AG04449 (cell line): Measurements from ENCODE around the gene KLF4.

Experiments
- CTCF ChIA-PET: fragments of 350-600 bp; formaldehyde crosslinking; extraction: SDS; loops from one replicate; lab custom pipeline; 2021; ENCODE audit warnings: antibody characterized with exemption; lab: Yijun Ruan, JAX
- POLR2A ChIA-PET: fragments of 400-600, 350-600 bp; formaldehyde crosslinking; extraction: SDS; loops from one replicate; lab custom pipeline; 2020; ENCODE audit warnings: antibody characterized with exemption, inconsistent platforms; lab: Yijun Ruan, JAX
- DNase-seq: peaks from one replicate; pipeline ENCODE4 v3.0.0-alpha.2; 2010; ENCODE audit warnings: low read depth, low spot score
- H3K4me3 ChIP-seq: 2 replicates; pipeline ENCODE4 v1.5.1; 2011; ENCODE audit warnings: low read depth, mild to moderate bottlenecking, control low read depth, low read length
- CTCF ChIP-seq: IDR thresholded peaks from one replicate; pipeline ENCODE4 v1.5.1; 2011; ENCODE audit warnings: mild to moderate bottlenecking, moderate library complexity, low read length, control low read depth, inconsistent platforms; ENCODE audit not compliant: insufficient read depth; ENCODE audit errors: missing control alignments

KLF4 gene

GRCh38 chr9:107489687-107490605 lies at the start of gene KLF4:
Gene KLF4, minus strand, starts transcription at chr9:107489769. Its CDS starts 597 bp downstream, at chr9:107489172.
- ChIA-PET POLR2A (interaction anchor here (0.6 to 1.2 kb wide), 3 partner anchors 15 to 545 kb away, joined by 3 to 5 read pairs (median 4); no protein-coding TSS in a partner anchor), CTCF (interaction anchor here (0.8 to 2.1 kb wide), 2 partner anchors 25 to 1076 kb away, joined by 4 to 6 read pairs; no protein-coding TSS in a partner anchor)
- peak within 1 kb of the TSS; percentile 68 for H3K4me3 ChIP-seq
- TF ChIP-seq CTCF = no peak
- peak; percentile 40 for DNase-seq

- no peak for DNase-seq
- no peak overlapping the region for H3K4me3 ChIP-seq
- TF ChIP-seq CTCF = no peak
- POLR2A ChIA-PET = no interaction called here
- CTCF ChIA-PET = no interaction called here
Observed at GRCh38 chr9:107536462-107536861, 46.9 kb upstream of the KLF4 start.

GRCh38 chr9:107534510-107535078 lies 45.0 kb upstream of the KLF4 start:
- TF ChIP-seq CTCF = no peak
- no peak overlapping the region for H3K4me3 ChIP-seq
- POLR2A ChIA-PET = no interaction called here
- CTCF ChIA-PET = no interaction called here
- no peak for DNase-seq

GRCh38 chr9:107530679-107531078 lies 41.1 kb upstream of the KLF4 start:
- CTCF ChIA-PET = interaction anchor here (0.7 kb wide), 1 partner anchor 26 kb away, joined by 4 read pairs; no protein-coding TSS in a partner anchor
- POLR2A ChIA-PET = no interaction called here
- no peak overlapping the region for H3K4me3 ChIP-seq
- TF ChIP-seq CTCF = no peak
- no peak for DNase-seq

GRCh38 chr9:107528686-107529085 lies 39.1 kb upstream of the KLF4 start:
- POLR2A ChIA-PET = no interaction called here
- DNase-seq = no peak
- CTCF ChIA-PET = no interaction called here
- TF ChIP-seq CTCF = no peak
- no peak overlapping the region for H3K4me3 ChIP-seq

GRCh38 chr9:107523539-107523938 lies 34.0 kb upstream of the KLF4 start:
- no peak for DNase-seq
- ChIA-PET POLR2A (no interaction called here), CTCF (no interaction called here)
- H3K4me3 ChIP-seq = no peak overlapping the region
- TF ChIP-seq CTCF = no peak
